Duodenal mucosa (tissue), 2 donors: Measurements from ENCODE around the gene ABCC6.
"Not testable (repeated sequence)": the region's sequence is repeated elsewhere in the genome, so short reads cannot be mapped to it uniquely, and the experiment has no call there.

Source experiments
- H3K27ac ChIP-seq: one replicate; pipeline ENCODE4 v1.7.0; 2013; ENCODE audit warnings: low read depth, low read length
- H3K27me3 ChIP-seq, 2 donors: one replicate each; pipeline ENCODE4 v1.7.0; 2013; ENCODE audit warnings: low read length in 2 of 2, control low read depth in 1 of 2; ENCODE audit not compliant: insufficient read depth in 2 of 2, control insufficient read depth in 1 of 2
- H3K36me3 ChIP-seq, 2 donors: one replicate each; pipeline ENCODE4 v1.7.0; 2013; ENCODE audit warnings: low read length in 2 of 2, control low read depth in 1 of 2; ENCODE audit not compliant: insufficient read depth in 2 of 2, control insufficient read depth in 1 of 2
- H3K4me1 ChIP-seq, 2 donors: one replicate each; pipeline ENCODE4 v1.7.0; 2013; ENCODE audit warnings: low read length in 2 of 2, control low read depth in 1 of 2; ENCODE audit not compliant: insufficient read depth in 2 of 2, control insufficient read depth in 1 of 2
- H3K4me3 ChIP-seq, 2 donors: one replicate each; pipeline ENCODE4 v1.7.0; 2013; ENCODE audit warnings: low read length in 2 of 2, low read depth in 1 of 2
- H3K9ac ChIP-seq, 2 donors: one replicate each; pipeline ENCODE4 v1.7.0; 2013; ENCODE audit warnings: low read length in 2 of 2, low read depth in 1 of 2
- H3K9me3 ChIP-seq, 2 donors: one replicate each; pipeline ENCODE4 v1.7.0; 2013; ENCODE audit warnings: low read length in 2 of 2, control low read depth in 1 of 2; ENCODE audit not compliant: control insufficient read depth in 1 of 2

ABCC6 gene

DNA sequence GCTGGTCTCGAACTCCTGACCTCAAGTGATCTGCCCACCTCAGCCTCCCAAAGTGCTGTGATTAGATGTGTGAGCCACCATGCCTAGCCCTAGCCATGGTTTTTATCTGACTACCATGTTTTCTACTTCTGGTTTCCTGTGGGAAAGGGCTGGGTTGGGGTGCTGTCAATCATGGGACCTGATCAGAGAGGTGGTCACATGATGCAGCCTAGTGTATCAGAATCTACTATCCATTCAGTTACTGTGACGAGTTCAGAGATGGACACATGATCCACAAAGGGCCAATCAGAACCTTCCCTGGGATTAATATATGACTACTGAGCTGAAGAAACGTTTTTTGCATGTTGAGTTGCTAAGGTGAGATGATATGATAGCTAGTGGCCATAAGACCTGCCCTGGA lies 59.1 kb downstream of the ABCC6 start:
- Histone ChIP-seq H3K4me1 (no peaks in the 10 kb centered on the region), H3K36me3 (peaks cover 14 to 73% of the 10 kb centered on the region in 2 donors), H3K27me3 (no peaks in the 10 kb centered on the region), H3K9me3 (peaks cover 0 to 2% of the 10 kb centered on the region in 2 donors), H3K4me3 (no peak overlapping the region), H3K27ac (no peak overlapping the region), H3K9ac (no peak overlapping the region)

DNA sequence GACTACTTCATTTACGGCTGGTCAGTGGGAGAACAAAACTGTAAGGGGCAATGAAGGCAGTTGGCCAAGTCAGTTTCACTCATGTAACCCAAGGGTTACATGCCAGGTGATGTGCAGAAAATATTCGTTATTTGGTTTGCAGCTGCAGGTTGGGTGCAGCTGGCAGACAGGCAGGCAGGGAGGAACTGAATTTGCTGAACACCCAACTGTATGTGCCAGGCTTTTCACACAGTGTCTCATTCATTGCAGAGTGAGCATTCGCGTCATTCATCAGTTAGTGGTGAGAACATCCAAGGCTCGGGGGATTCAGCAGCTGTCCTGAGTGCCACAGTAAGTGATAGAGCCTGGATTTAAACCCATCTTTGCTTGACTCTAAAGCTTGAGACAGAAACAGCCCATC lies 59.7 kb downstream of the ABCC6 start:
- H3K36me3 ChIP-seq: peaks cover 21 to 76% of the 10 kb centered on the region in 2 donors
- no peak overlapping the region for H3K9ac ChIP-seq
- no peak overlapping the region for H3K4me3 ChIP-seq
- no peaks in the 10 kb centered on the region for H3K27me3 ChIP-seq
- no peaks in the 10 kb centered on the region for H3K4me1 ChIP-seq
- H3K27ac ChIP-seq: no peak overlapping the region
- H3K9me3 ChIP-seq: peaks cover 2 to 6% of the 10 kb centered on the region in 2 donors

DNA sequence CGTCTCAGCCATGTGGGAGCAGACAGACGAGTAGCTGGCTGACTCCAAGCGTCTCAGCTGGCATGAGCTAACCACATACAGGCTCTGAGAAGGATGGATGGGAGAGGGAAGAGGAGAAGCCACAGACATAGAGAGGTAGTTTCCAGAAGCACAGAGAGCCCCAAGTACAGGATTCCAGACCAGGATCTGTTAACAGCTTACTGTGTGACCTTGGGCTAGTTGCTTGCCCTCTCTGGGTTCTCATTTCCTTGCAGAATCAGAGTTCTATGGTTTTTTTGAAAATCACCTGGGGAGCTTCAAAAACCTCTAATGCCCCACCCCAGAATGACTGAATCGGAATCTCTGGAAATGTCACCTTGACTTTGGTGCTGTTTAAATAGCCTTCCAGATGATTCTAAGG lies 60.2 kb downstream of the ABCC6 start:
- no peaks in the 10 kb centered on the region for H3K27me3 ChIP-seq
- peaks cover 2 to 8% of the 10 kb centered on the region in 2 donors for H3K9me3 ChIP-seq
- no peak overlapping the region for H3K9ac ChIP-seq
- H3K27ac ChIP-seq: no peak overlapping the region
- H3K4me1 ChIP-seq: no peaks in the 10 kb centered on the region
- H3K4me3 ChIP-seq: no peak overlapping the region
- peaks cover 26 to 74% of the 10 kb centered on the region in 2 donors for H3K36me3 ChIP-seq

DNA sequence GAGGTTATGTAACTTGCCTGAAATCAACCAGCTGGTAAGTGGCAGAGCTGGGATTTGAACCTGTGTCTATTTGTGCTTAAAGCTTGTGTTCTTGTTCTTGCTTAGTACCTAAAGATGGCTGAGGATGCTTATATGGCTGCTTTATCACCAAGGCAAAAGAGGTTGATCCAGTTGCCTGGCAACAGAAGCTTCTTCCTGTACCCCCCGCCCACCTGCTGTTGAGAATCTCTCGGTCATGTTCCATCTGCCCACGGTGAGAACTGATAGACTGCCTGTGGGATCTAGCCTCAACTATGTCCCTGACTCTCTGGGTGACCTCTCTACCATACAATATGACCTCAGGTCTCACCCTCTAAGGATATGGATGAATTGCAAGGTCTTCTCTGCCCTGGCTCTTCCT lies 60.7 kb downstream of the ABCC6 start:
- no peaks in the 10 kb centered on the region for H3K4me1 ChIP-seq
- no peak overlapping the region for H3K9ac ChIP-seq
- H3K27me3 ChIP-seq: no peaks in the 10 kb centered on the region
- no peak overlapping the region for H3K27ac ChIP-seq
- peaks cover 2 to 8% of the 10 kb centered on the region in 2 donors for H3K9me3 ChIP-seq
- H3K36me3 ChIP-seq: peaks cover 26 to 70% of the 10 kb centered on the region in 2 donors
- no peak overlapping the region for H3K4me3 ChIP-seq

DNA sequence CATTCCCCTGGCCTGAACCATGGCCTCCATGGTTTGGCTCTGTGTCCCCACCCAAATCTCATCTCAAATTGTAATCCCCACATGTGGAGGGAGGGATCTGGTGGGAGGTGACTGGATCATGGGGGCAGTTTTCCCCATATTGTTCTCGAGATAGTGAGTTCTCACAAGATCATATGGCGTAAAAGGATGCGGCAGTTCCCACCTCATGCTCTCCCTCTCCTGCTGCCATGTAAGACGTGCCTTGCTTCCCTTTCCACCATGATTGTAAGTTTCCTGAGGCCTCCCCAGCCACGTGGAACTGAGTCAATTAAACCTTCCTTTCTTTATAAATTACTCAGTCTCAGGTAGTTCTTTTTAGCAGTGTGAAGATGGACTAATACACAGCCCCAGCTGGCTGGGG lies 61.5 kb downstream of the ABCC6 start:
- H3K27ac ChIP-seq, H3K4me3 ChIP-seq, H3K4me1 ChIP-seq, H3K27me3 ChIP-seq, H3K9ac ChIP-seq, H3K9me3 ChIP-seq: not testable (repeated sequence)
- peaks cover 26 to 78% of the 10 kb centered on the region in 2 donors for H3K36me3 ChIP-seq

DNA sequence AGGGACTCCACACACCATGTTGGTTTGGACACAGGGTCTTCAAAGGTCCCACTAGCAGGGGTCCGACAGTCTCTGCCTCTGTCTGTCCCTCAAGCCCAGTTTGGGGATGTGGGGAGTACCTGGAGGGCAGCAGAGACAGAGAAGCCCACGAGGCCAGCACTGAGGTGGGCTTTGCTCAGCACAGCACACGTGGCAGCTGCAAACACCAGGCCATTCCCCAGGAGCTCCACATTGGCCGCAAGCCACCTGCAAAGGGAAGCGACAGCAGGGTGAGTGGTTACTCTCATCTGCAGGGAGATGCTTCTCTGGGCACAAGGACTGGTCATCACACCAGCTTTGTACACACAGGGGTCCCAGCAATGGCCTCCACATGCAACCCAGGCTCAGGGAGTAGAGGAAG lies 62.0 kb downstream of the ABCC6 start:
- H3K4me3 ChIP-seq: no peak overlapping the region
- H3K4me1 ChIP-seq: no peaks in the 10 kb centered on the region
- H3K9ac ChIP-seq: no peak overlapping the region
- no peak overlapping the region for H3K27ac ChIP-seq
- H3K9me3 ChIP-seq: peaks cover 2 to 8% of the 10 kb centered on the region in 2 donors
- H3K27me3 ChIP-seq: no peaks in the 10 kb centered on the region
- peaks cover 28 to 79% of the 10 kb centered on the region in 2 donors for H3K36me3 ChIP-seq

DNA sequence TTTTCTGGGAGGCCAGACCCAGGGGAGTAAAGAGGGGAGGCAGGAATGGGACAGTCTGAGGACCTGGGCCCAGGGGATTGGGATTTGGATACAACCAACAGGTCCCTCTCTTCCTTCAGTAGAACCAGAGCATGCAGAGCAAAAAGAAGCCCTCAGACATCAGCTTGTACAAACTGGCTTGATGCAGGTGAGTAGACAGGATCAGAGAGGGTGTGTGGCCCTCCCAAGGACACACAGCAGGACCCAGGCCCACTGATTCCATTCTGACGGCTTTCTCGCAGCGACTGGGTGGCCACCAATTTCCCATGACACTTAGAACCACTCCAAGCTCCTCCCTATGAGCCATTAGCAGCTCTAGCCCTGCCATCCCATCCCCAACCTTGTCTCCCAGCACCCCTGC lies 63.6 kb downstream of the ABCC6 start:
- Histone ChIP-seq H3K4me3 (no peak overlapping the region), H3K36me3 (peaks cover 31 to 71% of the 10 kb centered on the region in 2 donors), H3K4me1 (no peaks in the 10 kb centered on the region), H3K27ac (no peak overlapping the region), H3K9ac (no peak overlapping the region), H3K27me3 (no peaks in the 10 kb centered on the region), H3K9me3 (peaks cover 2 to 8% of the 10 kb centered on the region in 2 donors)

DNA sequence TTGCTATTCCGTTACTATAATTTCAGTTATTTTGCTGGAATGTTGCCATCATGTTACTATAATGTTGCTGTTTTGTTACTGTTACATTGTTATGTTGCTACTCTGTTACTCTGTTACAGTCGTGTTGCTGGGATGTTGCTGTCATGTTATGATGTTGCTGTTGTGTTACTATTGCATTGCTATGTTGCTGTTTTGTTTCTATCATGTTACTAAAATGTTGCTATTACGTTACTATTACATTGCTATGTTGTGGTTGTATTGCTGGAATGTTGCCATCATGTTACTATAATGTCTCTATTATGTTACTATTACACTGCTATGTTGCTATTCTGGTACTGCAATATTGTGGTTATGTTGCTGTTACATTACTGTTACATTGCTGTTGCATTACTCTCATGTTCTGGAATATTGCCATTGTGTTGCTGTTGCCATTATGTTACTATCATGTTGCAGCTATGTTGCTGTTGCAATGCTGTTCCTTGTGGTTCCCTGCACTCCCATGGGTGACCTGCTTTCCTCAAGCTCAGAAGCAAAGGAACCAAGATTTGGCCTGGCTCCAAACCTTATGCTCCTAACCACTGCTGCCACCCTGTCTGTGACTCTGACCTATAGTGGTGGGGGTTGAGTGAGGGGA lies 64.4 kb downstream of the ABCC6 start:
- H3K27me3 ChIP-seq: no peaks in the 10 kb centered on the region
- no peak overlapping the region for H3K9ac ChIP-seq
- peaks cover 2 to 8% of the 10 kb centered on the region in 2 donors for H3K9me3 ChIP-seq
- H3K4me1 ChIP-seq: no peaks in the 10 kb centered on the region
- H3K27ac ChIP-seq: no peak overlapping the region
- H3K4me3 ChIP-seq: no peak overlapping the region
- peaks cover 31 to 68% of the 10 kb centered on the region in 2 donors for H3K36me3 ChIP-seq

DNA sequence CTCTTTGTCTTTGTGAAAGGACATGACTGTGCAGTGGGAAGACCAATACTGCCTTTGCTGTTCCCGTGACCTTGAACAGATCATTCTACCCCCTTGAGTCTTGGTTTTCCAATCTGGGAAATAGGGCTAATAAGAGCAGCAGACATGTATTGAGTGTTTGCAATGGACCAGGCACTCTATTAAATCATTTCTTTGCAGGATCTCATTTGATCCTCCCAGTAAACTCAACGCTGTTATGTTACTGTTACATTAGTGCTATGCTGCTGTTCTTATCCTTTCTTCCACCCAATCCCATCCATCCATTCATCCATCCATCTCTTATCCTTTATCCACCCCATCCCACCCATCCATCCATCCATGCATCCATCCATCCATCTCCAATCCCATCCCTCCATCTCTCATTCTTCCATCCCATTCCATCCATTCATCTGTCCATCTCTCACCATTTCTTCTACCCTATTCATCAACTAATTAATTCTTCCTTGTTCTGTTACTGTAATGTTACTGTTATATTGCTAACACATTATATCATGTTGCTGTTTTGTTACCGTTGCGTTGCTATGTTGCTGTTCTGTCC lies 65.1 kb downstream of the ABCC6 start:
- Histone ChIP-seq H3K9ac (no peak overlapping the region), H3K36me3 (peaks cover 31 to 65% of the 10 kb centered on the region in 2 donors), H3K27ac (no peak overlapping the region), H3K9me3 (peaks cover 2 to 8% of the 10 kb centered on the region in 2 donors), H3K27me3 (no peaks in the 10 kb centered on the region), H3K4me1 (no peaks in the 10 kb centered on the region), H3K4me3 (no peak overlapping the region)

DNA sequence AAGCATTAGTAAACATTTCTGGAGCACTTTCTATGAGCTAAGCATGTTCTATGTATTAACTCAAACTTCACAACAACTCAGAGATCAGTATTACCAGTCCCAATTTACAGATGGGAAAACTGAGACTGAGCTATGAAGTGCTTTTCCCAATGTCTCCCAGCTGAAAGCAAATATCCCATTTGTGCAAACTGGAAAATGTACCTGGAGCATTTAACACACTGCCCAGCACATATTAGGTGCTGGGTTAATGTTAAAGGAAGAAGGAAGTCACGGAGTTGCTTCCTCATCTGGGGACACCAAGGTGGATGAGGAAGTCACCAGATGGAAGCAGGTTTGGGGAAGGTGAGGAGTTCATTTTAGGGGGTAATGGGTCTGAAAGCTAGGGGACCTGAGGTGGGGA lies 66.1 kb downstream of the ABCC6 start:
- Histone ChIP-seq H3K4me3 (no peak overlapping the region), H3K36me3 (peaks cover 31 to 55% of the 10 kb centered on the region in 2 donors), H3K4me1 (no peaks in the 10 kb centered on the region), H3K27me3 (no peaks in the 10 kb centered on the region), H3K9ac (no peak overlapping the region), H3K9me3 (peaks cover 2 to 8% of the 10 kb centered on the region in 2 donors), H3K27ac (no peak overlapping the region)
